ENCODE results near the gene MARK3. TPM values are rescaled to one million over a fixed set of nuclear protein-coding genes. Genes with fewer than 3 reads are reported as not detected.

MARK3 gene
- polyA plus RNA-seq, 1 experiment, result 109 TPM

DNA sequence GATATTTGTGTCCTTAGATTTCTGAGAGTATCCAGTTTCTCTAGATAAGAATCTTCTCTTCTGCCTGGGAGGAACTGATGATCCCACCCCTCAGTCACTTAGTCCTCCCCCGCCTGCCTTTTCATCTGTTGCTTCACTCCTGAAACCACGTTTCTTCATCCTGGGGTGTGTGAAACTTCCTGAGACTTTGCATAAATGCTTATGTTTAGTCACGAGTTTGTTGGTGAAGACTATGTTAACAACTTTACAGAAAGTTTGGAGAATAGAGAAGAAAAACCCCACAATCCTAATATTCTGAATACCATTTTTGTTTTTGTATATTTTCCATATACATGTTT is 33.2 kb downstream of the MARK3 start:
- no peaks in the 10 kb centered on the region for H3K27me3 ChIP-seq (ENCODE audit: control insufficient read depth, insufficient read depth, low read length)
- TF ChIP-seq, protein P1, sequence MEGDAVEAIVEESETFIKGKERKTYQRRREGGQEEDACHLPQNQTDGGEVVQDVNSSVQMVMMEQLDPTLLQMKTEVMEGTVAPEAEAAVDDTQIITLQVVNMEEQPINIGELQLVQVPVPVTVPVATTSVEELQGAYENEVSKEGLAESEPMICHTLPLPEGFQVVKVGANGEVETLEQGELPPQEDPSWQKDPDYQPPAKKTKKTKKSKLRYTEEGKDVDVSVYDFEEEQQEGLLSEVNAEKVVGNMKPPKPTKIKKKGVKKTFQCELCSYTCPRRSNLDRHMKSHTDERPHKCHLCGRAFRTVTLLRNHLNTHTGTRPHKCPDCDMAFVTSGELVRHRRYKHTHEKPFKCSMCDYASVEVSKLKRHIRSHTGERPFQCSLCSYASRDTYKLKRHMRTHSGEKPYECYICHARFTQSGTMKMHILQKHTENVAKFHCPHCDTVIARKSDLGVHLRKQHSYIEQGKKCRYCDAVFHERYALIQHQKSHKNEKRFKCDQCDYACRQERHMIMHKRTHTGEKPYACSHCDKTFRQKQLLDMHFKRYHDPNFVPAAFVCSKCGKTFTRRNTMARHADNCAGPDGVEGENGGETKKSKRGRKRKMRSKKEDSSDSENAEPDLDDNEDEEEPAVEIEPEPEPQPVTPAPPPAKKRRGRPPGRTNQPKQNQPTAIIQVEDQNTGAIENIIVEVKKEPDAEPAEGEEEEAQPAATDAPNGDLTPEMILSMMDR (IDR thresholded peaks at IDR 0.05; ENCODE audit: low read depth, low read length), result no peak
- no peaks in the 10 kb centered on the region for H3K9me3 ChIP-seq (ENCODE audit: control insufficient read depth, insufficient read depth, low read length)
- POLR2A ChIA-PET, result interaction anchor here (0.5 to 0.7 kb wide), 4 partner anchors 27 to 329 kb away, joined by 3 to 10 read pairs (median 6); no protein-coding TSS in a partner anchor
- H3K4me3 ChIP-seq (ENCODE audit: low read depth, low read length), result no peak overlapping the region
- peak overlapping the region; percentile 66 for H3K27ac ChIP-seq (ENCODE audit: low read depth, low read length)
- no peak for DNase-seq (ENCODE audit: low read depth, low spot score)
- CTCF ChIA-PET, result interaction anchor here (0.6 to 1.6 kb wide), 3 partner anchors 25 to 537 kb away, joined by 4 to 8 read pairs (median 6); no protein-coding TSS in a partner anchor

DNA sequence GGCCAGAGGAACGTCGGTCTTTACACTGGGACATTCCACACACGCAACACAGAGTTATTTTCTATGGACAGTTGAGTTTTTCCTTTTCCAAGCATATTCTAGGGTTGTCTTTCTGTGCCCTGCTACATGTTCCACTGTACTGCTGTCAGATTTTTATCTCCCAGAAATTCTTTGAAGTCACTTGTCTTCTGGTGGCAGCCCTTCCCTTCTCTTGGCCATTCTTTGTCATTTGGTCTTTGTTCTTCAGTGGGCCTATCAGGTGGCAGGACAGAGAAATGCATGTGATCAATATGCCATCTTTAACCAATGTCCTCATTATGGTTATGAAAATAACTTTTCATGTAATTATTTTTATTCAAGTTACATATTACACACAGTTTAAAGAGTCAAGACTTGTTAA is 36.3 kb downstream of the MARK3 start:
- TF ChIP-seq, protein P1 (IDR thresholded peaks at IDR 0.05; ENCODE audit: low read depth, low read length), result no peak
- ChIA-PET POLR2A (no interaction called here), CTCF (no interaction called here)
- H3K9me3 ChIP-seq (ENCODE audit: control insufficient read depth, insufficient read depth, low read length), result no peaks in the 10 kb centered on the region
- H3K27ac ChIP-seq (ENCODE audit: low read depth, low read length), result no peak overlapping the region
- no peak overlapping the region for H3K4me3 ChIP-seq (ENCODE audit: low read depth, low read length)
- no peaks in the 10 kb centered on the region for H3K27me3 ChIP-seq (ENCODE audit: control insufficient read depth, insufficient read depth, low read length)
- DNase-seq (ENCODE audit: low read depth, low spot score), result no peak

DNA sequence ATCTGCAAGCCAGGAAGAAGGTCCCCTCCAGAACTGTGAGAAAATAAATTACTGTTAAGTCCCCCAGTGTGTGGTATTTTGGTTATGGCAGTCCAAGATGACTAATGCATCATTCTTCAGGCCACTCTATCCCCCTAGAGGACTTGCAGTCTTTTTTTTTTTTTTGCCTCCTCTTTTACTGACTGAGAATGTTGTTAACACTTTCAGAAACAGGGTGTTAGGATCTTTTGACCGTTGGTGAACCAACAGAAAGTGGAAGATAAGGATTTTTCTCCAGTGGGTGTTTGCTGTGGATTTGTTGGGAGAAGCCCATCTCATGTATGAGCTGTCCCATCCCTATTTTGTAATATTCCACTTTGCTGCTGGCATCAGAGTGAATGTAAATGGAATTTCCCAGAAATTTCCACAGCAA is 37.8 kb downstream of the MARK3 start:
- H3K27ac ChIP-seq (ENCODE audit: low read depth, low read length), result peak overlapping the region; percentile 31
- TF ChIP-seq, protein P1 (IDR thresholded peaks at IDR 0.05; ENCODE audit: low read depth, low read length), result no peak
- CTCF ChIA-PET, result interaction anchor here (0.8 kb wide), 1 partner anchor 29 kb away, joined by 3 read pairs; no protein-coding TSS in a partner anchor
- H3K4me3 ChIP-seq (ENCODE audit: low read depth, low read length), result no peak overlapping the region
- no peaks in the 10 kb centered on the region for H3K27me3 ChIP-seq (ENCODE audit: control insufficient read depth, insufficient read depth, low read length)
- POLR2A ChIA-PET, result no interaction called here
- no peaks in the 10 kb centered on the region for H3K9me3 ChIP-seq (ENCODE audit: control insufficient read depth, insufficient read depth, low read length)
- DNase-seq (ENCODE audit: low read depth, low spot score), result no peak

DNA sequence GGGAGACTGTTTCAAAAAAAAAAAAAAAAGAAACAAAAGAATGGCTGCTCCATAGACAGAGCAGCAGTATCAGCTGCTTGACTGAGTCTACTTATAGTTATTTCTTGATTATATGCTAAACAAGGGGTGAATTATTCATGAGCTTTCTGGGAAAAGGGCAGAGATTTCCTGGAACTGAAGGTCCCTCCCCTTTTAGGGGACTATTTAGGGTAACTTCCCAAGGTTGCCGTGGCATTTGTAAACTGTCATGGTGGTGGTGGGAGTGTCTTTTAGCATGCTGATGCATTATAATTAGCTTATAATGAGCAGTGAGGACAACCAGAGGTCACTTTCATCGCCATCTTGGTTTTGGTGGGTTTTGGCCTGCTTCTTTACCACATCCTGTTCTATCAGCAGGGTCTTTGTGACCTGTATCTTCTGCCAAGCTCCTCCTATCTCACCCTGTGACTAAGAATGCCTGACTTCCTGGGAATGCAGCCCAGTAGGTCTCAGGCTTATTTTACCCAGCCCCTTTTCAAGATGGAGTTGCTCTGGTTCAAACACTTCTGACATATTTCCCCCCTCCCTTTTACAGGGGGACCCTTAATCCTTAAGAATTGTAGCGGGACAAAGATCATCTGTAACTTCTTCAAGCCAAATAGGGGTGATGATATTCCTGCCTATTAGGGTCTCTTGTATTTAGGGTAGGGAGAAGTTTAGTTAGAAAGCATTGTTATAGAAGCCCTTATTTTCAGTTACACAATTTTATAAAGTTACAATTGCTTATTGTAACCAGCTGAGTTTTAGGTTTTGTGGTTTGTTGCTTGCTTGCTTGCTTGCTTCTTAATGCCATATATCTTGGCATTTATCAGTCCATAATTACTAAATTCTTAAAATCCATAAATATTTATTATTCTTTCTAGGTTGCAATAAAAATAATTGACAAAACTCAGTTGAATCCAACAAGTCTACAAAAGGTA is 42.5 kb downstream of the MARK3 start:
- TF ChIP-seq, protein P1 (IDR thresholded peaks at IDR 0.05; ENCODE audit: low read depth, low read length), result no peak
- DNase-seq (ENCODE audit: low read depth, low spot score), result no peak
- ChIA-PET POLR2A (no interaction called here), CTCF (interaction anchor here (0.6 to 1.3 kb wide), 3 partner anchors 35 to 475 kb away, joined by 3 to 8 read pairs (median 7); no protein-coding TSS in a partner anchor)
- Histone ChIP-seq H3K9me3 (ENCODE audit: control insufficient read depth, insufficient read depth, low read length) (no peaks in the 10 kb centered on the region), H3K27me3 (ENCODE audit: control insufficient read depth, insufficient read depth, low read length) (no peaks in the 10 kb centered on the region), H3K27ac (ENCODE audit: low read depth, low read length) (no peak overlapping the region), H3K4me3 (ENCODE audit: low read depth, low read length) (no peak overlapping the region)

All from AG04450 (cell line).